Smooth muscle cell (in vitro differentiated cells): Measurements from ENCODE around the gene TXNDC8. TPM values are rescaled to one million over a fixed set of nuclear protein-coding genes. Genes with fewer than 3 reads are reported as not detected.

Experiments
- DNase-seq: peaks from one replicate; lab custom pipeline; 2025; ENCODE audit not compliant: unreplicated experiment; lab: John Stamatoyannopoulos, UW
- H2AFZ ChIP-seq: fragments of 200-600 bp; sonication (generic); 2 replicates; pipeline ENCODE4 v1.6.0; 2016; ENCODE audit warnings: antibody characterized with exemption, low read depth, mild to moderate bottlenecking
- H3F3A ChIP-seq: fragments of 200-600 bp; sonication (generic); 2 replicates; pipeline ENCODE4 v1.6.0; 2017; ENCODE audit warnings: antibody characterized with exemption, low read depth
- H3K27ac ChIP-seq: fragments of 200-600 bp; sonication (generic); 2 replicates; pipeline ENCODE4 v1.5.1; 2016; ENCODE audit warnings: low read depth, mild to moderate bottlenecking
- H3K27me3 ChIP-seq: fragments of 200-600 bp; sonication (generic); 2 replicates; pipeline ENCODE4 v1.6.1; 2016; ENCODE audit warnings: low read depth, mild to moderate bottlenecking
- H3K36me3 ChIP-seq: fragments of 200-600 bp; sonication (generic); 2 replicates; pipeline ENCODE4 v1.5.1; 2016; ENCODE audit warnings: low read depth
- H3K4me1 ChIP-seq: fragments of 200-600 bp; sonication (generic); 2 replicates; pipeline ENCODE4 v1.5.1; 2016; ENCODE audit warnings: low read depth
- H3K4me2 ChIP-seq: fragments of 200-600 bp; sonication (generic); 2 replicates; pipeline ENCODE4 v1.6.0; 2016; ENCODE audit warnings: mild to moderate bottlenecking
- H3K4me3 ChIP-seq: fragments of 200-600 bp; sonication (generic); 2 replicates; pipeline ENCODE4 v1.5.1; 2016; ENCODE audit warnings: mild to moderate bottlenecking
- H3K79me2 ChIP-seq: fragments of 200-600 bp; sonication (generic); 2 replicates; pipeline ENCODE4 v1.6.0; 2016; ENCODE audit warnings: low read depth, mild to moderate bottlenecking
- H3K9ac ChIP-seq: fragments of 200-600 bp; sonication (generic); 2 replicates; pipeline ENCODE4 v1.6.0; 2016; ENCODE audit warnings: low read depth
- H3K9me3 ChIP-seq: fragments of 200-600 bp; sonication (generic); replicated peaks from 2 replicates; pipeline ENCODE4 v1.5.1; 2016; ENCODE audit warnings: low read depth
- H4K20me1 ChIP-seq: fragments of 200-600 bp; sonication (generic); 2 replicates; pipeline ENCODE4 v1.6.0; 2016; ENCODE audit warnings: low read depth
- WGBS: methylation state at CpG from one replicate; pipeline ENCODE4 v1.1.7; 2016; ENCODE audit warnings: low lambda C conversion rate; 5-methylcytosine and 5-hydroxymethylcytosine counted together
- polyA plus RNA-seq: library from polyadenylated mRNA; unstranded; fragments of >200 nt; fragmentation: Nextera tagmentation; extraction: Ambion mirVana; gene quantifications from 2 replicates; pipeline ENCODE4 v1.2.1, GENCODE V29; 2016
- total RNA-seq: library from RNA; depleted of rRNA; stranded (reverse); fragments of >200 nt; gene quantifications from 2 replicates; pipeline ENCODE4 v1.2.3, GENCODE V29; 2014
- TF ChIP-seq, protein P1 (sequence below): fragments of 200-600 bp; sonication (generic); IDR thresholded peaks from 2 replicates; pipeline ENCODE4 v1.5.1; 2017; ENCODE audit warnings: borderline replicate concordance, mild to moderate bottlenecking, antibody characterized with exemption; ENCODE audit not compliant: insufficient read depth, poor library complexity, severe bottlenecking

The TXNDC8 gene
- total and polyA plus RNA-seq, 2 experiments from 2014 or later = not detected

DNA sequence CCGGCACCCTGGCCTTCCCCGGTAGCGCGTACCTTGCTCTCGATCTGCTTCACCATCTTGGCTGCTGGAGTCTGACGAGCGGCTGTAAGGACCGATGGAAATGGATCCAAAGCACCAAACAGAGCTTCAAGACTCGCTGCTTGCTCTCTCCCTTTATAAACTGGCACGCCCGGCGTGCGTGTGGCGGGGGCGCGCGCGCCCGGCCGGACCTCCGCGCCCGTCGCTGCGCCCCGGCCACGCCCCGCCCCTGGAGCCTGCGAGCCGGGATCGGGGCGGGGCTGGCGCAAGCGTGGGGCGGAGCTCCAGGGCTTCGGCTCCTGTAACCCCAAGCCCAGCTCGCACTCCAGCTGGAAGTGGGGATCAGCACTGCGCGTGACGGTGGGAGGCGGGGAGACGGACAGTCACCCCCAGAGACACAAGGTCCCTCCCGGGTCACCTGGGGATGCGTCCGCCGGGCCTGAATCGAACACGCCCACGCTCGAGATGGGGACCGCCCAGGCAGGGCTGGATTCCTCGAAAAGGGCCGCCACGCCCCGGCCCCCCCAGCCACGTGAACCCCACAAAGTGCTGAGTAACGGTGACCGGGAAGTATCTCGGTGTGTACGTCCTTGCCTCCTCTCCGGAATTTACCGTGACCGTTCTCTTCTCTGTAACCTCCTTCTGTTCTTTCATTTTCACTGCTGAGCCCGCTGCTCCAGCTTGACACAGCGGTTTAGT lies 81.1 kb downstream of the TXNDC8 start, which contains the start of gene TXN:
TSS of gene TXN (minus strand) at position 128 of the 717 bp plus-strand sequence. CDS start at position 56, 72 bp downstream.
- Histone ChIP-seq H3K4me2 (peak within 1 kb of the TSS; percentile 92), H3K9ac (peak within 1 kb of the TSS; percentile 81), H3K9me3 (no peaks in the 10 kb centered on the region), H3K27me3 (no peaks in the 10 kb centered on the region), H4K20me1 (peaks cover 36% of the 10 kb centered on the region), H3F3A (no peaks in the 10 kb centered on the region), H2AFZ (peak within 1 kb of the TSS; percentile 75), H3K27ac (peak within 1 kb of the TSS; percentile 58), H3K4me1 (peaks cover 12% of the 10 kb centered on the region), H3K36me3 (no peaks in the 10 kb centered on the region), H3K79me2 (peaks cover 47% of the 10 kb centered on the region), H3K4me3 (peak within 1 kb of the TSS; percentile 94)
- TF ChIP-seq, protein P1, sequence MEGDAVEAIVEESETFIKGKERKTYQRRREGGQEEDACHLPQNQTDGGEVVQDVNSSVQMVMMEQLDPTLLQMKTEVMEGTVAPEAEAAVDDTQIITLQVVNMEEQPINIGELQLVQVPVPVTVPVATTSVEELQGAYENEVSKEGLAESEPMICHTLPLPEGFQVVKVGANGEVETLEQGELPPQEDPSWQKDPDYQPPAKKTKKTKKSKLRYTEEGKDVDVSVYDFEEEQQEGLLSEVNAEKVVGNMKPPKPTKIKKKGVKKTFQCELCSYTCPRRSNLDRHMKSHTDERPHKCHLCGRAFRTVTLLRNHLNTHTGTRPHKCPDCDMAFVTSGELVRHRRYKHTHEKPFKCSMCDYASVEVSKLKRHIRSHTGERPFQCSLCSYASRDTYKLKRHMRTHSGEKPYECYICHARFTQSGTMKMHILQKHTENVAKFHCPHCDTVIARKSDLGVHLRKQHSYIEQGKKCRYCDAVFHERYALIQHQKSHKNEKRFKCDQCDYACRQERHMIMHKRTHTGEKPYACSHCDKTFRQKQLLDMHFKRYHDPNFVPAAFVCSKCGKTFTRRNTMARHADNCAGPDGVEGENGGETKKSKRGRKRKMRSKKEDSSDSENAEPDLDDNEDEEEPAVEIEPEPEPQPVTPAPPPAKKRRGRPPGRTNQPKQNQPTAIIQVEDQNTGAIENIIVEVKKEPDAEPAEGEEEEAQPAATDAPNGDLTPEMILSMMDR = no peak
- peak; percentile 65 for DNase-seq
- WGBS = under 1% methylated on average over 61 of the region's 65 CpGs

DNA sequence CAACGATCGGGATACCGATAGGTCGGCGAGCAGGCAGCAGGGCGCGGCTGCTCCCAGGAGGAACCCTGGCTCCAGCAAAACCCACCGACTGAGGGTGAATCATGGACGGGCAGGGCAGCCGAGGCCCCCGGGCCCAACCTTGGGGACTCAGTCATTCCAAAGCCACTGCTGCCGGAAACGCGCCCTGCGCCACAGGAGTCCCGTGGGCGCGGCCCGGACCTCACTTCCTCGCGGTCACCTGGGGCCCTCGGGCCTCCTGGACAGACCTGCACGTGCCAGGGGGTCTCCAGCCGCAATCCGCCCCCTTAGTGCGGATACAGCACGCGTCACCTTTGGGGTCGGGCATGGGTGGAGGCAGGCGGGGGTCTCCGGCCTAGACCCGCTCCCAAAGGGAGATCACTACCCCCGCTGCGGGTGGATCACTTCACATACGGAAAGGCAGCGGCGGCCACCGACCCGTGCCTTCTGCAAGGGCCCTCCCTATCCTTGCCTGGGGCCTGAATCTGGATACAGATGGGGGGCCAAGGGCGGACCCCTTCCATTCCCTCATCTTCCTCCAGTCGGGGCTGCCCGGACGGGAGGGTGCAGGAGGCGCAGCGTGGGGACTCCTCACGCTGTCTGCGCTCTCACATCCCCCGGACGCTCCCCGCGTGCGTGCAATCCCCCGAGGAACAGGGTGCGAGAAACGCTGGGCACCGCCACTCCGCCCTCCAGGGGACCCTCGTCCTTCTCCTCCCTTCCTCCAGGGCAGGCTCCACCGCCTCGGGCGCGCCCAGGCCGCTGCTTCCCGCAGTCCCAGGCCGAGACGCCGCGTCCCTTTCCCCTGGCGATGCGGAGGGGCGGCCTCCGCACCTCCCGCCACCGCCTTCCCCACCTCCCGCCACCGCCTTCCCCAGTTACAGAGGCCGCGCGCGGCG lies 81.9 kb downstream of the TXNDC8 start:
- H3K36me3 ChIP-seq = no peaks in the 10 kb centered on the region
- H3K4me2 ChIP-seq = peak overlapping the region; percentile 92
- H2AFZ ChIP-seq = peak overlapping the region; percentile 61
- no peaks in the 10 kb centered on the region for H3K9me3 ChIP-seq
- no peaks in the 10 kb centered on the region for H3F3A ChIP-seq
- TF ChIP-seq, protein P1 = no peak
- H3K4me3 ChIP-seq = peak overlapping the region; percentile 94
- H3K79me2 ChIP-seq = peaks cover 54% of the 10 kb centered on the region
- WGBS = under 1% methylated on average over 77 of the region's 81 CpGs
- H3K27ac ChIP-seq = peak overlapping the region; percentile 58
- H3K27me3 ChIP-seq = no peaks in the 10 kb centered on the region
- H3K4me1 ChIP-seq = peaks cover 12% of the 10 kb centered on the region
- peaks cover 44% of the 10 kb centered on the region for H4K20me1 ChIP-seq
- DNase-seq = peak; percentile 46
- H3K9ac ChIP-seq = peak overlapping the region; percentile 81

DNA sequence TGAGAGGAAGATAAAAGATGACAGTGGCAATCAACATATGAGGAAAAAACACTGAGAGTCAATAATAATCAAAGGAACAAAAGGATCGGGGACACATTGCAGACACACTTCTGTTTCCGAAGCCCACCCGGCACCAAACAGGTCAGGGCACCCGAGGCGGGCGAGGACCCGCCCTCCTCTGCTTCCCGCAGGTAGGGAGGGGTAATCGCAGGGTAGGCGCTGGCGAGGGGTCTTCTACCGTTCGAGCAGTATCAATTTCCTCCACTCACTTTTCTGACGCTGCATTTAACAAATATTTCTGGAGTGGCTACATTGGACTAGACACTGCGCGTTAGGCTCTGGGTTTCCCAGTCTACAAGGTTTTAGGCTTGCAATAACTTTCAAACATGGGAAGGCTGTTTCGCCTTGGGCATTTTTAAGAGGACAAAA lies 82.6 kb downstream of the TXNDC8 start:
- Histone ChIP-seq H3K79me2 (peaks cover 61% of the 10 kb centered on the region), H3K4me3 (peak overlapping the region; percentile 94), H3K36me3 (no peaks in the 10 kb centered on the region), H4K20me1 (peaks cover 51% of the 10 kb centered on the region), H3K9ac (peak overlapping the region; percentile 81), H3K4me1 (peaks cover 12% of the 10 kb centered on the region), H3K27ac (peak overlapping the region; percentile 58), H3K4me2 (peak overlapping the region; percentile 92), H3K27me3 (no peaks in the 10 kb centered on the region), H2AFZ (peak overlapping the region; percentile 61), H3F3A (no peaks in the 10 kb centered on the region), H3K9me3 (no peaks in the 10 kb centered on the region)
- TF ChIP-seq, protein P1 = no peak
- WGBS = 2% methylated on average over 17 of the region's 17 CpGs
- DNase-seq = no peak
